Measurements from ENCODE around the gene KANSL1. TPM values are rescaled to one million over a fixed set of nuclear protein-coding genes. Genes with fewer than 3 reads are reported as not detected.

Gene KANSL1
- total and polyA plus RNA-seq, 2 of the 4 experiments (the other 2 are of a cell fraction) = 19.1 to 49.6 TPM

DNA sequence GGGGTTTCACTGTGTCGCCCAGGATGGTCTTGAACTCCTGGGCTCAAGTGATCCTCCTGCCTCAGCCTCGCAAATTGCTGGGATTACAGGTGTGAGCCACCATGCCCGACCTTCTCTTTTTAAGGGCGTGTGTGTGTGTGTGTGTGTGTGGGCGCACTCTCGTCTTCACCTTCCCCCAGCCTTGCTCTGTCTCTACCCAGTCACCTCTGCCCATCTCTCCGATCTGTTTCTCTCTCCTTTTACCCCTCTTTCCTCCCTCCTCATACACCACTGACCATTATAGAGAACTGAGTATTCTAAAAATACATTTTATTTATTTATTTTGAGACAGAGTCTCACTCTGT is 190.3 kb downstream of the KANSL1 start:
- peaks cover 7% of the 10 kb centered on the region for H3K27me3 ChIP-seq (ENCODE audit: control insufficient read depth, insufficient read depth, low read length)
- no peaks in the 10 kb centered on the region for H3K9me3 ChIP-seq (ENCODE audit: control insufficient read depth, insufficient read depth, low read length)
- no TSS peak for BruUV-seq (replicated peaks)
- H3K4me2 ChIP-seq (ENCODE audit: low read depth, low read length) = no peak overlapping the region
- H3K79me1 ChIP-seq (ENCODE audit: low read depth in 1 of 2, low read length in 2 of 2) = no peaks in the 10 kb centered on the region
- H4K91ac ChIP-seq (ENCODE audit: insufficient read depth, low read depth, low read length) = no peak overlapping the region
- H3K9ac ChIP-seq (ENCODE audit: low read depth, low read length) = no peak overlapping the region
- no peak for DNase-seq
- no peak overlapping the region for H2BK20ac ChIP-seq (ENCODE audit: low read depth, low read length)
- ChIA-PET POLR2A (ENCODE audit: unreplicated experiment) (no interaction called here), CTCF (interaction anchor here (0.6 to 2.1 kb wide), 3 partner anchors 49 to 210 kb away, joined by 3 to 7 read pairs (median 3); partner anchors contain the start of gene KANSL1)
- no peak overlapping the region for H2AFZ ChIP-seq (replicated peaks; ENCODE audit: low read length, poor library complexity)
- intact Hi-C loops (cut with micrococcal nuclease) = loop anchor here (1.0 to 10.0 kb wide), 2 partner anchors 210 to 282 kb away; no protein-coding TSS in a partner anchor
- H3K36me3 ChIP-seq (ENCODE audit: control insufficient read depth, insufficient read depth, low read length) = no peaks in the 10 kb centered on the region
- no peak overlapping the region for H2AK5ac ChIP-seq (ENCODE audit: low read depth, low read length)
- ATAC-seq (ENCODE audit: low read depth) = 0 out of 2 replicates have a peak, but pooled peaks have one; percentile 5
- no peak overlapping the region for H3K23ac ChIP-seq (ENCODE audit: low read depth, low read length)
- TF ChIP-seq, protein P1, sequence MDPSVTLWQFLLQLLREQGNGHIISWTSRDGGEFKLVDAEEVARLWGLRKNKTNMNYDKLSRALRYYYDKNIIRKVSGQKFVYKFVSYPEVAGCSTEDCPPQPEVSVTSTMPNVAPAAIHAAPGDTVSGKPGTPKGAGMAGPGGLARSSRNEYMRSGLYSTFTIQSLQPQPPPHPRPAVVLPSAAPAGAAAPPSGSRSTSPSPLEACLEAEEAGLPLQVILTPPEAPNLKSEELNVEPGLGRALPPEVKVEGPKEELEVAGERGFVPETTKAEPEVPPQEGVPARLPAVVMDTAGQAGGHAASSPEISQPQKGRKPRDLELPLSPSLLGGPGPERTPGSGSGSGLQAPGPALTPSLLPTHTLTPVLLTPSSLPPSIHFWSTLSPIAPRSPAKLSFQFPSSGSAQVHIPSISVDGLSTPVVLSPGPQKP (IDR thresholded peaks at IDR 0.05; ENCODE audit: borderline replicate concordance, low read depth, low read length) = no peak
- TF ChIP-seq RFX5 (IDR thresholded peaks at IDR 0.05; ENCODE audit: low read depth, low read length) = no peak
- TF ChIP-seq MXI1 (IDR thresholded peaks at IDR 0.05; ENCODE audit: borderline replicate concordance, low read depth, low read length) = no peak
- TF ChIP-seq CEBPB (IDR thresholded peaks at IDR 0.05; ENCODE audit: low read depth, low read length) = no peak
- no peak for TF ChIP-seq CHD1 (IDR thresholded peaks at IDR 0.05; ENCODE audit: low read depth, low read length)
- TF ChIP-seq, protein P2, sequence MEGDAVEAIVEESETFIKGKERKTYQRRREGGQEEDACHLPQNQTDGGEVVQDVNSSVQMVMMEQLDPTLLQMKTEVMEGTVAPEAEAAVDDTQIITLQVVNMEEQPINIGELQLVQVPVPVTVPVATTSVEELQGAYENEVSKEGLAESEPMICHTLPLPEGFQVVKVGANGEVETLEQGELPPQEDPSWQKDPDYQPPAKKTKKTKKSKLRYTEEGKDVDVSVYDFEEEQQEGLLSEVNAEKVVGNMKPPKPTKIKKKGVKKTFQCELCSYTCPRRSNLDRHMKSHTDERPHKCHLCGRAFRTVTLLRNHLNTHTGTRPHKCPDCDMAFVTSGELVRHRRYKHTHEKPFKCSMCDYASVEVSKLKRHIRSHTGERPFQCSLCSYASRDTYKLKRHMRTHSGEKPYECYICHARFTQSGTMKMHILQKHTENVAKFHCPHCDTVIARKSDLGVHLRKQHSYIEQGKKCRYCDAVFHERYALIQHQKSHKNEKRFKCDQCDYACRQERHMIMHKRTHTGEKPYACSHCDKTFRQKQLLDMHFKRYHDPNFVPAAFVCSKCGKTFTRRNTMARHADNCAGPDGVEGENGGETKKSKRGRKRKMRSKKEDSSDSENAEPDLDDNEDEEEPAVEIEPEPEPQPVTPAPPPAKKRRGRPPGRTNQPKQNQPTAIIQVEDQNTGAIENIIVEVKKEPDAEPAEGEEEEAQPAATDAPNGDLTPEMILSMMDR (conservative IDR thresholded peaks at IDR 0.05; ENCODE audit: low read depth, low read length) = no peak
- no peak for TF ChIP-seq MAFK (IDR thresholded peaks at IDR 0.05; ENCODE audit: low read depth, low read length)
- no peak for TF ChIP-seq SMC3 (IDR thresholded peaks at IDR 0.05; ENCODE audit: low read depth, low read length)
- TF ChIP-seq BHLHE40 (IDR thresholded peaks at IDR 0.05; ENCODE audit: low read depth, low read length) = no peak
- TF ChIP-seq POLR2A (IDR thresholded peaks at IDR 0.05; ENCODE audit: low read depth, low read length) = no peak
- no peak for TF ChIP-seq MAZ (IDR thresholded peaks at IDR 0.05; ENCODE audit: borderline replicate concordance, low read depth, low read length)
- TF ChIP-seq FOS (IDR thresholded peaks at IDR 0.05; ENCODE audit: low read depth, low read length) = no peak
- no peaks in the 10 kb centered on the region for H4K20me1 ChIP-seq (ENCODE audit: insufficient read depth, low read length)
- no peak overlapping the region for H2BK15ac ChIP-seq (ENCODE audit: low read depth, low read length)
- no peak overlapping the region for H4K8ac ChIP-seq (ENCODE audit: low read depth in 2 of 2, low read length in 2 of 2)
- H3K4me1 ChIP-seq (ENCODE audit: control insufficient read depth, insufficient read depth, low read length) = peaks cover 6% of the 10 kb centered on the region
- H3K56ac ChIP-seq (ENCODE audit: extremely low read depth, insufficient read depth, low read length) = no peak overlapping the region
- no peaks in the 10 kb centered on the region for H3K9me1 ChIP-seq (ENCODE audit: insufficient read depth, low read length)
- H2AK9ac ChIP-seq (replicated peaks; ENCODE audit: low read depth, low read length, poor library complexity) = no peak overlapping the region
- no peak overlapping the region for H3K27ac ChIP-seq (ENCODE audit: insufficient read depth, low read length)
- dilution Hi-C loops (cut with HindIII; ENCODE audit: low sequenced_read_pairs, unreplicated experiment) = no loop called here
- no peak overlapping the region for H3K4ac ChIP-seq (ENCODE audit: low read depth, low read length)
- H3K4me3 ChIP-seq (ENCODE audit: insufficient read depth, low read depth, low read length) = no peak overlapping the region
- H3K14ac ChIP-seq (replicated peaks; ENCODE audit: low read depth, low read length) = no peak overlapping the region
- H3K18ac ChIP-seq (ENCODE audit: low read depth, low read length) = no peak overlapping the region
- H2BK120ac ChIP-seq (ENCODE audit: low read depth, low read length) = no peak overlapping the region
- in situ Hi-C loops (cut with MboI; ENCODE audit: low sequenced_read_pairs) = no loop called here
- WGBS, 2 experiments (ENCODE audit: extremely low coverage in 2 of 2, insufficient read length in 1 of 2) = no CpG with 5 or more reads among the region's 7 CpGs
- H2BK5ac ChIP-seq (ENCODE audit: low read depth, low read length, poor library complexity, severe bottlenecking) = no peak overlapping the region
- no peak overlapping the region for H4K5ac ChIP-seq (ENCODE audit: low read depth, low read length)

All from IMR-90 (cell line).